GM19025 (cell line): ENCODE results near the gene MAML1.

Experiments used
- ATAC-seq: cut with Tn5 transposase; IDR thresholded peaks from one replicate; pipeline ENCODE4 v1.9.1; 2021; ENCODE audit warnings: mild to moderate bottlenecking, low read depth, moderate library complexity; ENCODE audit not compliant: unreplicated experiment

The MAML1 gene

GRCh38 chr5:179791881-179792611 lies 59.4 kb downstream of the MAML1 start:
- ATAC-seq: no peak

- no peak for ATAC-seq
These were observed 60.2 kb downstream of the MAML1 start for GRCh38 chr5:179792612-179793467.

GRCh38 chr5:179793468-179794139 lies 61.0 kb downstream of the MAML1 start, which contains the start of gene LTC4S:
Gene LTC4S (plus strand): TSS chr5:179793986. CDS start chr5:179794081, 95 bp downstream.
- ATAC-seq: no peak

GRCh38 chr5:179794171-179794570 lies 61.5 kb downstream of the MAML1 start:
- no peak for ATAC-seq

GRCh38 chr5:179794575-179794974 lies 62.0 kb downstream of the MAML1 start:
- no peak for ATAC-seq

- no peak for ATAC-seq
These were observed 62.6 kb downstream of the MAML1 start for GRCh38 chr5:179795049-179795862.

- peak; percentile 77 for ATAC-seq
These were observed 63.5 kb downstream of the MAML1 start for GRCh38 chr5:179795863-179796833.

- no peak for ATAC-seq
These were observed 64.4 kb downstream of the MAML1 start for GRCh38 chr5:179796877-179797608.

- no peak for ATAC-seq
These were observed 65.1 kb downstream of the MAML1 start for GRCh38 chr5:179797741-179798140.

GRCh38 chr5:179798144-179798770 lies 65.6 kb downstream of the MAML1 start:
- no peak for ATAC-seq

- no peak for ATAC-seq
These were observed 66.4 kb downstream of the MAML1 start for GRCh38 chr5:179798771-179799643.

GRCh38 chr5:179799644-179799973 lies 67.0 kb downstream of the MAML1 start:
- no peak for ATAC-seq

GRCh38 chr5:179800071-179800695 lies 67.6 kb downstream of the MAML1 start:
- no peak for ATAC-seq

- no peak for ATAC-seq
These were observed 68.1 kb downstream of the MAML1 start for GRCh38 chr5:179800696-179801201.

GRCh38 chr5:179801304-179802206 lies 68.9 kb downstream of the MAML1 start:
- ATAC-seq: peak; percentile 27
